PFSK-1 (cell line): ENCODE results near the gene GIPC1.
A peak's percentile ranks its signal among the peaks of the same experiment; 100 is the strongest.

Source experiments
- FOXP2 ChIP-seq: optimal IDR thresholded peaks from 2 replicates; pipeline ENCODE3; 2011; ENCODE audit warnings: borderline replicate concordance, control low read depth, inconsistent platforms; ENCODE audit not compliant: insufficient read depth; ENCODE audit errors: extremely low read length, extremely low read depth
- POLR2AphosphoS5 ChIP-seq: IDR thresholded peaks from 2 replicates; pipeline ENCODE4 v1.6.1; 2012; ENCODE audit warnings: low read depth, mild to moderate bottlenecking, control low read depth, low read length, moderate library complexity
- REST ChIP-seq, 2 experiments: IDR thresholded peaks; 2 replicates each; pipeline versions ENCODE4 v1.6.1 to v1.8.0; 2011 to 2012; ENCODE audit warnings: low read depth in 2 of 2, low read length in 2 of 2, control low read depth in 1 of 2, inconsistent platforms in 1 of 2, mild to moderate bottlenecking in 1 of 2, moderate library complexity in 1 of 2; ENCODE audit not compliant: insufficient read depth in 1 of 2
- SIN3A ChIP-seq: IDR thresholded peaks from 2 replicates; pipeline ENCODE4 v1.6.1; 2012; ENCODE audit warnings: mild to moderate bottlenecking, low read length, moderate library complexity, borderline replicate concordance; ENCODE audit not compliant: insufficient read depth
- TAF1 ChIP-seq: IDR thresholded peaks from 2 replicates; pipeline ENCODE4 v1.6.1; 2012; ENCODE audit warnings: low read length, control low read depth, borderline replicate concordance; ENCODE audit not compliant: insufficient read depth

The GIPC1 gene

GRCh38 chr19:14477418-14478112 is 18.4 kb downstream of the GIPC1 start:
- TF ChIP-seq TAF1 (no peak), REST (IDR thresholded peaks at IDR 0.05; ENCODE audit: insufficient read depth in 1 of 2, low read depth in 2 of 2, low read length in 2 of 2) (no peak), FOXP2 (no peak), POLR2AphosphoS5 (no peak), SIN3A (no peak)

- no peak for TF ChIP-seq SIN3A
- peak; percentile 60 for TF ChIP-seq FOXP2
Observed at GRCh38 chr19:14476673-14477401, 19.1 kb downstream of the GIPC1 start.

GRCh38 chr19:14476327-14476672 is 19.6 kb downstream of the GIPC1 start:
- TF ChIP-seq SIN3A (no peak), POLR2AphosphoS5 (no peak), REST (IDR thresholded peaks at IDR 0.05; ENCODE audit: insufficient read depth in 1 of 2, low read depth in 2 of 2, low read length in 2 of 2) (no peak), FOXP2 (no peak), TAF1 (no peak)

GRCh38 chr19:14475251-14476073 is 20.5 kb downstream of the GIPC1 start, which contains the start of gene PTGER1:
PTGER1 (minus strand) TSS chr19:14475354; CDS start chr19:14474320, 1,034 bp downstream.
- TF ChIP-seq SIN3A: no peak

GRCh38 chr19:14474827-14475226 is 21.1 kb downstream of the GIPC1 start:
- no peak for TF ChIP-seq FOXP2
- TF ChIP-seq TAF1: no peak
- TF ChIP-seq SIN3A: no peak
- no peak for TF ChIP-seq POLR2AphosphoS5

- TF ChIP-seq TAF1: no peak
- no peak for TF ChIP-seq SIN3A
- no peak for TF ChIP-seq REST (IDR thresholded peaks at IDR 0.05; ENCODE audit: insufficient read depth in 1 of 2, low read depth in 2 of 2, low read length in 2 of 2)
- no peak for TF ChIP-seq FOXP2
- no peak for TF ChIP-seq POLR2AphosphoS5
Observed at GRCh38 chr19:14473978-14474578, 21.8 kb downstream of the GIPC1 start.
